Measurements from ENCODE around the gene DFFA.

DNA sequence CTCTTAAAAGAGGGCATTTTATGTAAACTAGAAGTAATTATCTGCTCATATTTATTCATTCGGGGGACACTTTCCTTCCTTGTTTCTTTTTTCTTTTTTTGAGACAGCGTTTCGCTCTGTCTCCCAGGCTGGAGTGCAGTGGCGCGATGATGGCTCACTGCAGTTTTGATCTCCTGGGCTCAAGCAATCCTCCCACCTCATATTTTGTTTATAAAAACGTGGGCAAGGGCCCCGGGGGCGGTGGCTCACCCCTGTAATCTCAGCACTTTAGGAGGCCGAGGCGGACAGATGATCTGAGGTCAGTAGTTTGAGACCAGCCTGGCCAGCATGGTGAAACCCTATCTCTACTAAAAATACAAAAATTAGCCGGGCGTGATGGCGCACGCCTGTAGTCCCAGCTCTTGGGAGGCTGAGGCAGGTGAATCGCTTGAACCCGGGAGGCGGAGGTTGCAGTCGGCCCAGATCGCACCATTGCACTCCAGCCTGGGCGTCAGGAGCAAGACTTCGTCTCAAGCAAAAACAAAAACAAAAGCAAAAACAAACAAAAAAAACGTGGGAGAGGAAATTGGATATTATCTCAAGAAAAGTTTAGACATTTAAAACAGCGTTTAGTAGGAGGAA, 926 bp upstream of the DFFA start:
- TF ChIP-seq, protein P1, sequence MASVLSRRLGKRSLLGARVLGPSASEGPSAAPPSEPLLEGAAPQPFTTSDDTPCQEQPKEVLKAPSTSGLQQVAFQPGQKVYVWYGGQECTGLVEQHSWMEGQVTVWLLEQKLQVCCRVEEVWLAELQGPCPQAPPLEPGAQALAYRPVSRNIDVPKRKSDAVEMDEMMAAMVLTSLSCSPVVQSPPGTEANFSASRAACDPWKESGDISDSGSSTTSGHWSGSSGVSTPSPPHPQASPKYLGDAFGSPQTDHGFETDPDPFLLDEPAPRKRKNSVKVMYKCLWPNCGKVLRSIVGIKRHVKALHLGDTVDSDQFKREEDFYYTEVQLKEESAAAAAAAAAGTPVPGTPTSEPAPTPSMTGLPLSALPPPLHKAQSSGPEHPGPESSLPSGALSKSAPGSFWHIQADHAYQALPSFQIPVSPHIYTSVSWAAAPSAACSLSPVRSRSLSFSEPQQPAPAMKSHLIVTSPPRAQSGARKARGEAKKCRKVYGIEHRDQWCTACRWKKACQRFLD (CRISPR knock-in tag; IDR thresholded peaks at IDR 0.05), result no peak
- TF ChIP-seq, protein P2, sequence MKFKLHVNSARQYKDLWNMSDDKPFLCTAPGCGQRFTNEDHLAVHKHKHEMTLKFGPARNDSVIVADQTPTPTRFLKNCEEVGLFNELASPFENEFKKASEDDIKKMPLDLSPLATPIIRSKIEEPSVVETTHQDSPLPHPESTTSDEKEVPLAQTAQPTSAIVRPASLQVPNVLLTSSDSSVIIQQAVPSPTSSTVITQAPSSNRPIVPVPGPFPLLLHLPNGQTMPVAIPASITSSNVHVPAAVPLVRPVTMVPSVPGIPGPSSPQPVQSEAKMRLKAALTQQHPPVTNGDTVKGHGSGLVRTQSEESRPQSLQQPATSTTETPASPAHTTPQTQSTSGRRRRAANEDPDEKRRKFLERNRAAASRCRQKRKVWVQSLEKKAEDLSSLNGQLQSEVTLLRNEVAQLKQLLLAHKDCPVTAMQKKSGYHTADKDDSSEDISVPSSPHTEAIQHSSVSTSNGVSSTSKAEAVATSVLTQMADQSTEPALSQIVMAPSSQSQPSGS (CRISPR knock-in tag; IDR thresholded peaks at IDR 0.05), result no peak
- TF ChIP-seq HIVEP1 (CRISPR knock-in tag; IDR thresholded peaks at IDR 0.05) (no peak), TAF1 (IDR thresholded peaks at IDR 0.05; ENCODE audit: control insufficient read depth, extremely low read depth, insufficient read depth, low read length, severe bottlenecking) (peak; percentile 49), POLR2AphosphoS5 (IDR thresholded peaks at IDR 0.05; ENCODE audit: control insufficient read depth, insufficient read depth, low read depth, low read length) (no peak), ZNF584 (CRISPR knock-in tag; IDR thresholded peaks at IDR 0.05; ENCODE audit: low read depth) (no peak), CHD4 (IDR thresholded peaks at IDR 0.05; ENCODE audit: insufficient read depth, insufficient replicate concordance, low read depth, low read length, poor library complexity, severe bottlenecking) (no peak), BRF1 (IDR thresholded peaks at IDR 0.05; ENCODE audit: borderline replicate concordance, extremely low read depth, insufficient read length) (no peak)
- TF ChIP-seq, protein P3, sequence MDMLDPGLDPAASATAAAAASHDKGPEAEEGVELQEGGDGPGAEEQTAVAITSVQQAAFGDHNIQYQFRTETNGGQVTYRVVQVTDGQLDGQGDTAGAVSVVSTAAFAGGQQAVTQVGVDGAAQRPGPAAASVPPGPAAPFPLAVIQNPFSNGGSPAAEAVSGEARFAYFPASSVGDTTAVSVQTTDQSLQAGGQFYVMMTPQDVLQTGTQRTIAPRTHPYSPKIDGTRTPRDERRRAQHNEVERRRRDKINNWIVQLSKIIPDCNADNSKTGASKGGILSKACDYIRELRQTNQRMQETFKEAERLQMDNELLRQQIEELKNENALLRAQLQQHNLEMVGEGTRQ (CRISPR knock-in tag; IDR thresholded peaks at IDR 0.05), result no peak
- TF ChIP-seq, protein P4, sequence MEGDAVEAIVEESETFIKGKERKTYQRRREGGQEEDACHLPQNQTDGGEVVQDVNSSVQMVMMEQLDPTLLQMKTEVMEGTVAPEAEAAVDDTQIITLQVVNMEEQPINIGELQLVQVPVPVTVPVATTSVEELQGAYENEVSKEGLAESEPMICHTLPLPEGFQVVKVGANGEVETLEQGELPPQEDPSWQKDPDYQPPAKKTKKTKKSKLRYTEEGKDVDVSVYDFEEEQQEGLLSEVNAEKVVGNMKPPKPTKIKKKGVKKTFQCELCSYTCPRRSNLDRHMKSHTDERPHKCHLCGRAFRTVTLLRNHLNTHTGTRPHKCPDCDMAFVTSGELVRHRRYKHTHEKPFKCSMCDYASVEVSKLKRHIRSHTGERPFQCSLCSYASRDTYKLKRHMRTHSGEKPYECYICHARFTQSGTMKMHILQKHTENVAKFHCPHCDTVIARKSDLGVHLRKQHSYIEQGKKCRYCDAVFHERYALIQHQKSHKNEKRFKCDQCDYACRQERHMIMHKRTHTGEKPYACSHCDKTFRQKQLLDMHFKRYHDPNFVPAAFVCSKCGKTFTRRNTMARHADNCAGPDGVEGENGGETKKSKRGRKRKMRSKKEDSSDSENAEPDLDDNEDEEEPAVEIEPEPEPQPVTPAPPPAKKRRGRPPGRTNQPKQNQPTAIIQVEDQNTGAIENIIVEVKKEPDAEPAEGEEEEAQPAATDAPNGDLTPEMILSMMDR (IDR thresholded peaks at IDR 0.05 in 2 of 3, conservative IDR thresholded peaks at IDR 0.05 in 1 of 3; ENCODE audit: insufficient read depth in 2 of 3, low read depth in 1 of 3, low read length in 3 of 3), result no peak

Data from K562 (cell line).